Endothelial cell of umbilical vein (primary cell): ENCODE measurements around the gene NDUFAF2. TPM values are rescaled to one million over a fixed set of nuclear protein-coding genes. Genes with fewer than 3 reads are reported as not detected.

Source experiments
- polyA plus RNA-seq, 4 experiments: library from polyadenylated mRNA; depleted of rRNA in 3 of 4; stranded (reverse) in 3 of 4; unstranded in 1 of 4; fragments of >200 nt; gene quantifications; 2 replicates each; pipeline versions ENCODE4 v1.2.1 to v1.2.3, GENCODE V29; 2011 to 2012; ENCODE audit warnings: missing spikeins in 1 of 4
- total RNA-seq: library from RNA; stranded (reverse); gene quantifications from 2 replicates; pipeline ENCODE4 v1.2.3, GENCODE V29; 2021

The NDUFAF2 gene
- total and polyA plus RNA-seq, 2 donors (not counting 3 experiments of a cell fraction or from before 2014, with no cell fraction given), result 10.7 to 39.9 TPM

Other genes with a start within 250 kb of the NDUFAF2 start
- gene DEPDC1B, start 245.0 kb upstream of the NDUFAF2 start, total RNA-seq, result 14.2 and 18.7 TPM in 2 replicates
- 5.1 and 6.7 TPM in 2 replicates for gene DEPDC1B, start 245.0 kb upstream of the NDUFAF2 start, polyA plus RNA-seq
- 0.09 TPM in 1 of 2 replicates, not detected in the other for gene ELOVL7, start 100.9 kb upstream of the NDUFAF2 start, total RNA-seq
- 0.01 and 0.18 TPM in 2 replicates for gene ELOVL7, start 100.9 kb upstream of the NDUFAF2 start, polyA plus RNA-seq
- 10.4 and 12.8 TPM in 2 replicates for gene ERCC8, start 135 bp upstream of the NDUFAF2 start, total RNA-seq
- 10.1 and 11.8 TPM in 2 replicates for gene ERCC8, start 135 bp upstream of the NDUFAF2 start, polyA plus RNA-seq
- gene SMIM15, start 217.3 kb downstream of the NDUFAF2 start, total RNA-seq, result 48.8 and 54.5 TPM in 2 replicates
- gene SMIM15, start 217.3 kb downstream of the NDUFAF2 start, polyA plus RNA-seq, result 12.8 and 18.4 TPM in 2 replicates